22Rv1 (cell line): ENCODE data around the gene TLE2.

ENCODE experiments used
- CTCF ChIP-seq: fragments of 450-650 bp; IDR thresholded peaks from 2 replicates; pipeline ENCODE4 v1.5.1; 2017; ENCODE audit warnings: mild to moderate bottlenecking
- ZFX ChIP-seq: fragments of 450-650 bp; IDR thresholded peaks from 2 replicates; pipeline ENCODE4 v1.6.1; 2017; ENCODE audit warnings: antibody characterized with exemption, borderline replicate concordance

GRCh38 chr19:2978772-2979171 lies 50.3 kb downstream of the TLE2 start:
- TF ChIP-seq CTCF (no peak), ZFX (no peak)
